Fibroblast of lung (primary cell): ENCODE results near the gene SORT1. TPM values are rescaled to one million over a fixed set of nuclear protein-coding genes. Genes with fewer than 3 reads are reported as not detected.

Experiments used
- DNase-seq, 2 donors: peaks; one replicate each; pipeline versions ENCODE4 v3.0.0 to v3.0.0-alpha.2; 2010; ENCODE audit warnings: low read depth in 2 of 2
- H2AFZ ChIP-seq: 2 replicates; pipeline ENCODE4 v1.5.1; 2012; ENCODE audit warnings: low read length, control low read depth, inconsistent platforms
- H3K27ac ChIP-seq: 2 replicates; pipeline ENCODE4 v1.5.1; 2011; ENCODE audit warnings: low read length, control low read depth; ENCODE audit not compliant: insufficient read depth
- H3K27me3 ChIP-seq: 2 replicates; pipeline ENCODE4 v1.5.1; 2011; ENCODE audit warnings: mild to moderate bottlenecking, low read length; ENCODE audit not compliant: control insufficient read depth, insufficient read depth
- H3K36me3 ChIP-seq: 2 replicates; pipeline ENCODE4 v1.5.1; 2011; ENCODE audit warnings: low read length; ENCODE audit not compliant: control insufficient read depth, insufficient read depth
- H3K4me1 ChIP-seq: 2 replicates; pipeline ENCODE4 v1.5.1; 2011; ENCODE audit warnings: low read length; ENCODE audit not compliant: control insufficient read depth, insufficient read depth; ENCODE audit errors: extremely low read depth
- H3K4me2 ChIP-seq: 2 replicates; pipeline ENCODE4 v1.5.1; 2011; ENCODE audit warnings: low read length, control low read depth; ENCODE audit not compliant: insufficient read depth; ENCODE audit errors: extremely low read depth
- H3K4me3 ChIP-seq, 4 experiments: fragments of 200-600 bp in 1 of 4; sonication (generic) in 1 of 4; replicated peaks in 1 of 4; 2 replicates each; pipeline ENCODE4 v1.5.1; 2011 to 2016; ENCODE audit warnings: low read length in 4 of 4, low read depth in 3 of 4, mild to moderate bottlenecking in 3 of 4, control low read depth in 2 of 4, inconsistent platforms in 1 of 4, mixed read lengths in 1 of 4; ENCODE audit not compliant: insufficient read depth in 1 of 4; ENCODE audit errors: control extremely low read depth in 1 of 4
- H3K79me2 ChIP-seq: 2 replicates; pipeline ENCODE4 v1.5.1; 2012; ENCODE audit warnings: mild to moderate bottlenecking, low read length, inconsistent platforms; ENCODE audit not compliant: control insufficient read depth, insufficient read depth
- H3K9ac ChIP-seq: 2 replicates; pipeline ENCODE4 v1.5.1; 2011; ENCODE audit warnings: mild to moderate bottlenecking, low read length, control low read depth; ENCODE audit not compliant: insufficient read depth
- H3K9me3 ChIP-seq: 2 replicates; pipeline ENCODE4 v1.5.1; 2012; ENCODE audit warnings: low read depth, low read length; ENCODE audit not compliant: control insufficient read depth, insufficient read depth
- H4K20me1 ChIP-seq: 2 replicates; pipeline ENCODE4 v1.5.1; 2011; ENCODE audit warnings: low read length; ENCODE audit not compliant: control insufficient read depth, insufficient read depth; ENCODE audit errors: extremely low read depth
- EZH2 ChIP-seq: IDR thresholded peaks from 2 replicates; pipeline ENCODE4 v1.5.1; 2012; ENCODE audit warnings: low read length, control low read depth, mild to moderate bottlenecking; ENCODE audit errors: missing control alignments
- polyA plus RNA-seq, 2 donors: library from polyadenylated mRNA; depleted of rRNA in 1 of 2; stranded (reverse) in 1 of 2; unstranded in 1 of 2; fragments of >200 nt; gene quantifications; 2 replicates each; pipeline ENCODE4 v1.2.1, GENCODE V29; 2011 to 2012; ENCODE audit warnings: missing spikeins in 1 of 2
- total RNA-seq: library from RNA; depleted of rRNA; stranded (reverse); fragments of >200 nt; gene quantifications from 2 replicates; pipeline ENCODE4 v1.2.1, GENCODE V29; 2014
- TF ChIP-seq, protein P1 (sequence below), 2 donors: IDR thresholded peaks in 1 of 2; conservative IDR thresholded peaks in 1 of 2; 1 replicate in 1 of 2; 2 replicates in 1 of 2; pipeline ENCODE4 v1.5.1; 2011 to 2012; ENCODE audit warnings: low read length in 2 of 2, control low read depth in 1 of 2, inconsistent platforms in 1 of 2, low read depth in 1 of 2, mild to moderate bottlenecking in 1 of 2

The SORT1 gene
- total and polyA plus RNA-seq, 2 donors (not counting 1 experiment from before 2014, with no cell fraction given), result 27.5 to 37.5 TPM

DNA sequence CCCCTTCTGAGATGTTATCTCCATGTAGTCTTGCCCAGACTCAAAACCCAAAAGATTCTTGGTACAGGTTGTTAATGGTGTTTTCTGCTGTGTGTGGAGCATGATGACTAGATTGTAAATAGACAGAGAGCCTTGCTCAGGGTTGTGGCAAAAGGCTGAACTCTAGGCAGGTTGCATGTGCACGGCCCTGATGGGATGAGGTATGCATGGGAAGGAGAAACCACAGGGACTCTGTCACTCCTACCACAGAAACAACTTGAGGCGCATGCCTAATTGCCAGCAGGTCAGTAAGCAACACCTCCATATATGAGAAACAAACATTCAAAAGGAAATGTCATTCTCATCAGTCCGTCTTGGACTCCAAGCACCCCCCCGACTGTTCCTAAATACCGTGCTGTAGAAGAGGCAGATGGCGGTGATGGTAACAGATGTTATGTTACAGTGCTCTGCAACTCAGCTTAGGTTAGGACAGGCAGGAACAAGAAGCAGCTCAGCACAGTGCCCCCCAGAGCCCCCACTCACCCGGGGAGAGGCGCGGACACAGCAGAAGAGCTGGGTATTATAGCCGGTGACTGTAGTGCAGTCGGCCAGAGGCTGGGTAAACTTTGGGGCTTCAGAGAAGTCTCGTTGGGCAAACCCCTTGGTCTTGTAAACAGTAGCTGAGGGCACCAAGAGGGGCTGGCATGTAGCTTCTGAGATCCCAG is 101.9 kb downstream of the SORT1 start:
- no peaks in the 10 kb centered on the region for H3K79me2 ChIP-seq
- H4K20me1 ChIP-seq, result no peaks in the 10 kb centered on the region
- TF ChIP-seq EZH2, result no peak
- TF ChIP-seq, protein P1, sequence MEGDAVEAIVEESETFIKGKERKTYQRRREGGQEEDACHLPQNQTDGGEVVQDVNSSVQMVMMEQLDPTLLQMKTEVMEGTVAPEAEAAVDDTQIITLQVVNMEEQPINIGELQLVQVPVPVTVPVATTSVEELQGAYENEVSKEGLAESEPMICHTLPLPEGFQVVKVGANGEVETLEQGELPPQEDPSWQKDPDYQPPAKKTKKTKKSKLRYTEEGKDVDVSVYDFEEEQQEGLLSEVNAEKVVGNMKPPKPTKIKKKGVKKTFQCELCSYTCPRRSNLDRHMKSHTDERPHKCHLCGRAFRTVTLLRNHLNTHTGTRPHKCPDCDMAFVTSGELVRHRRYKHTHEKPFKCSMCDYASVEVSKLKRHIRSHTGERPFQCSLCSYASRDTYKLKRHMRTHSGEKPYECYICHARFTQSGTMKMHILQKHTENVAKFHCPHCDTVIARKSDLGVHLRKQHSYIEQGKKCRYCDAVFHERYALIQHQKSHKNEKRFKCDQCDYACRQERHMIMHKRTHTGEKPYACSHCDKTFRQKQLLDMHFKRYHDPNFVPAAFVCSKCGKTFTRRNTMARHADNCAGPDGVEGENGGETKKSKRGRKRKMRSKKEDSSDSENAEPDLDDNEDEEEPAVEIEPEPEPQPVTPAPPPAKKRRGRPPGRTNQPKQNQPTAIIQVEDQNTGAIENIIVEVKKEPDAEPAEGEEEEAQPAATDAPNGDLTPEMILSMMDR (conservative IDR thresholded peaks at IDR 0.05 in 1 of 2, IDR thresholded peaks at IDR 0.05 in 1 of 2; ENCODE audit: low read depth in 1 of 2, low read length in 2 of 2), result no peak
- H2AFZ ChIP-seq, result no peak overlapping the region
- H3K27ac ChIP-seq, result no peak overlapping the region
- H3K4me2 ChIP-seq, result no peak overlapping the region
- no peaks in the 10 kb centered on the region for H3K9me3 ChIP-seq
- peaks cover 22% of the 10 kb centered on the region for H3K4me1 ChIP-seq
- no peak overlapping the region for H3K9ac ChIP-seq
- no peak overlapping the region for H3K4me3 ChIP-seq
- DNase-seq, result no peak
- no peaks in the 10 kb centered on the region for H3K36me3 ChIP-seq
- no peaks in the 10 kb centered on the region for H3K27me3 ChIP-seq

DNA sequence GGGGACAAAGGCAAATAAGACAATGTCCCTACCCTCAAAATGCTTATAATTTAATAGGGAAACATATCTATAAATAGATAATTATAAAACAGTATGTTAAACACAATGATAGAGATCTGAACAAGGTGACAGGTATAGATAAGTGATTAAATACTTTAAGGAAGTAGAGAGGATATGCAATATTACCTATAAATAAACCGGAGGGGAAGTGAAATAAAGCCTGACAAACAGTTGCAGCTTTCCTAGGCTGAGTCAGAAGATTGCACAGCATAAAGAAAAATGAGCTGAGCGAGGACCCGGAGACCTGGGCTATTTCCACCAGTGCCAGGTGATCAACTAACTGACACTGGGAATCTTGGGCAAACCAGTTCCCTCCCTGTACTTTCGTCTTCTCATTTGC is 103.2 kb downstream of the SORT1 start:
- Histone ChIP-seq H3K27ac (no peak overlapping the region), H3K4me1 (peaks cover 13% of the 10 kb centered on the region), H3K36me3 (no peaks in the 10 kb centered on the region), H3K79me2 (no peaks in the 10 kb centered on the region), H3K27me3 (no peaks in the 10 kb centered on the region), H3K4me3 (no peak overlapping the region), H3K4me2 (no peak overlapping the region), H3K9me3 (no peaks in the 10 kb centered on the region), H2AFZ (no peak overlapping the region), H4K20me1 (no peaks in the 10 kb centered on the region), H3K9ac (no peak overlapping the region)
- no peak for TF ChIP-seq EZH2
- TF ChIP-seq, protein P1 (conservative IDR thresholded peaks at IDR 0.05 in 1 of 2, IDR thresholded peaks at IDR 0.05 in 1 of 2; ENCODE audit: low read depth in 1 of 2, low read length in 2 of 2), result no peak
- DNase-seq, result no peak

DNA sequence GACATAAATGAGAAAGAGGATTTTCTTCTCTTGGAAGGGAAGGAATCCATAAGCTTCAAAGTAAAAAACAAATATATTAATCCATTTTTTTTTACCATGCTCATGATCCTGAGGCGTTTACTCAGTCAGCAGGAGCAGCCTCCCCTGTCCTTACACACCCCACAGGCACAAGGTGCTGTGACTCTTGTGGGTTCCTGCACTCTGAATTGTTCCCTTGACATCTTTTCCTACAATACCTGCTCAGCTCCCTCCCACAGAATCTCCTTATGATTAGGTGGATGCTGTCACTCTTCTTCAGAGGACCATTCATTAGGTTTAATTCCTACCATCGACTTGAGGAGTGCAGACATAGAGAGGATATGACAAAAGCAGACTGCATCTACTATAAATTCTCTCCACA is 104.7 kb downstream of the SORT1 start:
- Histone ChIP-seq H3K4me3 (no peak overlapping the region), H3K27me3 (no peaks in the 10 kb centered on the region), H4K20me1 (no peaks in the 10 kb centered on the region), H3K9me3 (no peaks in the 10 kb centered on the region), H3K4me1 (no peaks in the 10 kb centered on the region), H3K27ac (no peak overlapping the region), H3K9ac (no peak overlapping the region), H3K79me2 (no peaks in the 10 kb centered on the region), H3K36me3 (no peaks in the 10 kb centered on the region), H2AFZ (no peak overlapping the region), H3K4me2 (no peak overlapping the region)
- TF ChIP-seq, protein P1 (conservative IDR thresholded peaks at IDR 0.05 in 1 of 2, IDR thresholded peaks at IDR 0.05 in 1 of 2; ENCODE audit: low read depth in 1 of 2, low read length in 2 of 2), result no peak
- no peak for TF ChIP-seq EZH2
- DNase-seq, result no peak
